Measurements from ENCODE around the gene DCAF5.
"Not testable (repeated sequence)": the region's sequence is repeated elsewhere in the genome, so short reads cannot be mapped to it uniquely, and the experiment has no call there.

The DCAF5 gene

GRCh38 chr14:69027242-69027913 is 125.5 kb downstream of the DCAF5 start:
- Histone ChIP-seq H3K9me3 (ENCODE audit: insufficient read depth, low read depth, low read length) (no peaks in the 10 kb centered on the region), H3K9ac (ENCODE audit: low read depth, low read length, poor library complexity, severe bottlenecking) (no peak overlapping the region), H3K27me3 (ENCODE audit: insufficient read depth, low read length, poor library complexity, severe bottlenecking) (no peaks in the 10 kb centered on the region), H3K79me2 (ENCODE audit: insufficient read depth, low read length) (no peaks in the 10 kb centered on the region), H3K36me3 (ENCODE audit: insufficient read depth, low read length) (no peaks in the 10 kb centered on the region), H4K20me1 (ENCODE audit: insufficient read depth, low read length, poor library complexity, severe bottlenecking) (no peaks in the 10 kb centered on the region), H3K4me2 (ENCODE audit: low read depth, low read length, poor library complexity, severe bottlenecking) (no peak overlapping the region), H3F3A (ENCODE audit: low read depth) (no peaks in the 10 kb centered on the region), H3K9me2 (replicated peaks; ENCODE audit: low read depth, low read length) (no peaks in the 10 kb centered on the region), H3K4me1 (ENCODE audit: insufficient read depth, low read length, poor library complexity, severe bottlenecking) (no peaks in the 10 kb centered on the region), H2AFZ (ENCODE audit: low read length) (no peak overlapping the region), H3K4me3 (ENCODE audit: low read length, poor library complexity, severe bottlenecking) (no peak overlapping the region)
- TF ChIP-seq EZH2phosphoT487 (IDR thresholded peaks at IDR 0.05; ENCODE audit: borderline replicate concordance) = no peak
- no peak for TF ChIP-seq CTCF (conservative IDR thresholded peaks at IDR 0.05; ENCODE audit: low read length)

GRCh38 chr14:69023035-69023434 is 129.9 kb downstream of the DCAF5 start:
- Histone ChIP-seq H3K79me2 (ENCODE audit: insufficient read depth, low read length) (no peaks in the 10 kb centered on the region), H3K4me1 (ENCODE audit: insufficient read depth, low read length, poor library complexity, severe bottlenecking) (no peaks in the 10 kb centered on the region)

DNA sequence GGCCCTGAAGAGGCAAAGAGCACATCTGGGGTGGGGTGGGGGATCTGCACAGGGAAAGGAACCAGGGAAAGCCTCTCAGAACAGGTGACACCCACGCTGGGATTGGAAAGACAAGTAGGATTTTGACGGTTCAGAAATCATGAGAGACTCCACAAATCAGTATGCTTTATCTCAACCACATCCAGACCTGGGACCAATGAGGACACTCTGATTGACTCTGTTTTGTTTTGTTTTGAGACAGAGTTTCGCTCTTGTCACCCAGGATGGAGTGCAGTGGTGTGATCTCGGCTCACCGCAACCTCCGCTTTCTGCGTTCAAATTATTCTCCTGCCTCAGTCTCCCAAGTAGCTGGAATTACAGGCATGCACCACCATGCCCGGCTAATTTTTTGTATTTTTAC is 130.8 kb downstream of the DCAF5 start:
- H3K9ac ChIP-seq (ENCODE audit: low read depth, low read length, poor library complexity, severe bottlenecking); H3K27me3 ChIP-seq (ENCODE audit: insufficient read depth, low read length, poor library complexity, severe bottlenecking); H3K9me2 ChIP-seq (replicated peaks; ENCODE audit: low read depth, low read length); H3F3A ChIP-seq (ENCODE audit: low read depth); H3K79me2 ChIP-seq (ENCODE audit: insufficient read depth, low read length); H3K36me3 ChIP-seq (ENCODE audit: insufficient read depth, low read length); H3K4me1 ChIP-seq (ENCODE audit: insufficient read depth, low read length, poor library complexity, severe bottlenecking); H3K4me2 ChIP-seq (ENCODE audit: low read depth, low read length, poor library complexity, severe bottlenecking); H2AFZ ChIP-seq (ENCODE audit: low read length); H3K9me3 ChIP-seq (ENCODE audit: insufficient read depth, low read depth, low read length); H4K20me1 ChIP-seq (ENCODE audit: insufficient read depth, low read length, poor library complexity, severe bottlenecking); H3K4me3 ChIP-seq (ENCODE audit: low read length, poor library complexity, severe bottlenecking): not testable (repeated sequence)

More at GRCh38 chr14:69023035-69023434, 129.9 kb downstream of the DCAF5 start:
- no peaks in the 10 kb centered on the region for H4K20me1 ChIP-seq (ENCODE audit: insufficient read depth, low read length, poor library complexity, severe bottlenecking)
- H2AFZ ChIP-seq (ENCODE audit: low read length) = no peak overlapping the region
- no peak overlapping the region for H3K4me2 ChIP-seq (ENCODE audit: low read depth, low read length, poor library complexity, severe bottlenecking)
- TF ChIP-seq EZH2phosphoT487 (IDR thresholded peaks at IDR 0.05; ENCODE audit: borderline replicate concordance) = no peak
- no peak for TF ChIP-seq CTCF (conservative IDR thresholded peaks at IDR 0.05; ENCODE audit: low read length)
- H3K4me3 ChIP-seq (ENCODE audit: low read length, poor library complexity, severe bottlenecking) = no peak overlapping the region
- H3K9me2 ChIP-seq (replicated peaks; ENCODE audit: low read depth, low read length) = no peaks in the 10 kb centered on the region
- H3K36me3 ChIP-seq (ENCODE audit: insufficient read depth, low read length) = no peaks in the 10 kb centered on the region
- no peaks in the 10 kb centered on the region for H3K27me3 ChIP-seq (ENCODE audit: insufficient read depth, low read length, poor library complexity, severe bottlenecking)
- no peak overlapping the region for H3K9ac ChIP-seq (ENCODE audit: low read depth, low read length, poor library complexity, severe bottlenecking)
- H3F3A ChIP-seq (ENCODE audit: low read depth) = no peaks in the 10 kb centered on the region
- no peaks in the 10 kb centered on the region for H3K9me3 ChIP-seq (ENCODE audit: insufficient read depth, low read depth, low read length)

- Histone ChIP-seq H3K4me3 (ENCODE audit: low read length, poor library complexity, severe bottlenecking) (no peak overlapping the region), H3K36me3 (ENCODE audit: insufficient read depth, low read length) (no peaks in the 10 kb centered on the region), H3K9ac (ENCODE audit: low read depth, low read length, poor library complexity, severe bottlenecking) (no peak overlapping the region), H3K27me3 (ENCODE audit: insufficient read depth, low read length, poor library complexity, severe bottlenecking) (no peaks in the 10 kb centered on the region), H3K79me2 (ENCODE audit: insufficient read depth, low read length) (no peaks in the 10 kb centered on the region), H3K9me3 (ENCODE audit: insufficient read depth, low read depth, low read length) (no peaks in the 10 kb centered on the region), H3K9me2 (replicated peaks; ENCODE audit: low read depth, low read length) (no peaks in the 10 kb centered on the region), H2AFZ (ENCODE audit: low read length) (no peak overlapping the region), H4K20me1 (ENCODE audit: insufficient read depth, low read length, poor library complexity, severe bottlenecking) (no peaks in the 10 kb centered on the region), H3K4me2 (ENCODE audit: low read depth, low read length, poor library complexity, severe bottlenecking) (no peak overlapping the region), H3K4me1 (ENCODE audit: insufficient read depth, low read length, poor library complexity, severe bottlenecking) (peaks cover 6% of the 10 kb centered on the region), H3F3A (ENCODE audit: low read depth) (no peaks in the 10 kb centered on the region)
- no peak for TF ChIP-seq EZH2phosphoT487 (IDR thresholded peaks at IDR 0.05; ENCODE audit: borderline replicate concordance)
- TF ChIP-seq CTCF (conservative IDR thresholded peaks at IDR 0.05; ENCODE audit: low read length) = no peak
Measured at GRCh38 chr14:69017706-69018105, 135.2 kb downstream of the DCAF5 start.
